ENCODE measurements around the gene ENTPD8. TPM values are rescaled to one million over a fixed set of nuclear protein-coding genes. Genes with fewer than 3 reads are reported as not detected.
"Not testable (repeated sequence)": the region's sequence is repeated elsewhere in the genome, so short reads cannot be mapped to it uniquely, and the experiment has no call there.

ENTPD8 gene
- total and polyA plus RNA-seq, 7 donors = 0.71 to 65.3 (median 38.4) TPM; not detected in 3

- TF ChIP-seq POLR2A (IDR thresholded peaks at IDR 0.05) (no peak), CTCF (IDR thresholded peaks at IDR 0.05) (no peak), EP300 (IDR thresholded peaks at IDR 0.05) (no peak), POLR2AphosphoS5 (IDR thresholded peaks at IDR 0.05) (no peak)
- H3K36me3 ChIP-seq = peaks cover 0 to 24% (median 9%) of the 10 kb centered on the region in 4 donors
Observed at GRCh38 chr9:137452761-137453642, 11.8 kb upstream of the ENTPD8 start.

GRCh38 chr9:137452006-137452760 is 11.0 kb upstream of the ENTPD8 start:
- peak; percentile 61 for DNase-seq
- 87 to 93% methylated on average over 17 of the region's 17 CpGs for WGBS, 2 donors
- H3K4me1 ChIP-seq = peaks cover 0 to 25% (median 19%) of the 10 kb centered on the region in 4 donors
- H3K27me3 ChIP-seq = no peaks in the 10 kb centered on the region
- TF ChIP-seq POLR2AphosphoS5 (IDR thresholded peaks at IDR 0.05) (no peak), CTCF (IDR thresholded peaks at IDR 0.05) (no peak), POLR2A (IDR thresholded peaks at IDR 0.05) (no peak), EP300 (IDR thresholded peaks at IDR 0.05) (no peak)
- no peak overlapping the region for H3K27ac ChIP-seq
- intact Hi-C loops (cut with DNase I) = loop anchor here (10.0 kb wide), 1 partner anchor 153 kb away; the partner anchor contains the start of gene ARRDC1
- H3K9me3 ChIP-seq = no peaks in the 10 kb centered on the region
- H3K4me3 ChIP-seq = no peak overlapping the region
- peaks cover 0 to 21% (median 9%) of the 10 kb centered on the region in 4 donors for H3K36me3 ChIP-seq

More at GRCh38 chr9:137452761-137453642, 11.8 kb upstream of the ENTPD8 start:
- 83 to 84% methylated on average over 43 of the region's 43 CpGs for WGBS, 2 donors
- Histone ChIP-seq H3K4me3 (peak overlapping the region; percentile 23 to 59 (median 43)), H3K27ac (peak overlapping the region in 1 of 4 donors; percentile 45), H3K4me1 (peaks cover 0 to 33% (median 25%) of the 10 kb centered on the region in 4 donors), H3K27me3 (no peaks in the 10 kb centered on the region), H3K9me3 (no peaks in the 10 kb centered on the region)
- peak; percentile 69 for DNase-seq
- intact Hi-C loops (cut with DNase I) = loop anchor here (10.0 kb wide), 1 partner anchor 152 kb away; the partner anchor contains the start of gene ARRDC1

GRCh38 chr9:137451264-137452005 is 10.3 kb upstream of the ENTPD8 start:
- H3K9me3 ChIP-seq, DNase-seq, H3K27me3 ChIP-seq, H3K4me3 ChIP-seq, H3K27ac ChIP-seq: not testable (repeated sequence)
- intact Hi-C loops (cut with DNase I) = loop anchor here (10.0 kb wide), 1 partner anchor 153 kb away; the partner anchor contains the start of gene ARRDC1
- Histone ChIP-seq H3K4me1 (peaks cover 0 to 22% (median 19%) of the 10 kb centered on the region in 4 donors), H3K36me3 (peaks cover 0 to 13% (median 9%) of the 10 kb centered on the region in 4 donors)
- 47 to 91% methylated on average over 13 to 23 of the region's 31 CpGs for WGBS, 2 donors

GRCh38 chr9:137450539-137451222 is 9.5 kb upstream of the ENTPD8 start:
- H3K9me3 ChIP-seq, H3K4me3 ChIP-seq, H3K27ac ChIP-seq, H3K27me3 ChIP-seq, DNase-seq: not testable (repeated sequence)
- H3K4me1 ChIP-seq = peaks cover 0 to 23% (median 19%) of the 10 kb centered on the region in 4 donors
- intact Hi-C loops (cut with DNase I) = loop anchor here (10.0 kb wide), 1 partner anchor 154 kb away; the partner anchor contains the start of gene ARRDC1
- peaks cover 0 to 13% (median 9%) of the 10 kb centered on the region in 4 donors for H3K36me3 ChIP-seq
- WGBS, 2 donors = 58 to 89% methylated on average over 22 to 23 of the region's 24 CpGs

Data from sigmoid colon (tissue), 7 donors.